GM18858 (cell line): ENCODE measurements around the gene PSMF1.
"Not testable (repeated sequence)": the region's sequence is repeated elsewhere in the genome, so short reads cannot be mapped to it uniquely, and the experiment has no call there.

ENCODE experiments used
- ATAC-seq: cut with Tn5 transposase; IDR thresholded peaks from one replicate; pipeline ENCODE4 v1.9.1; 2021; ENCODE audit not compliant: unreplicated experiment

Gene PSMF1

DNA sequence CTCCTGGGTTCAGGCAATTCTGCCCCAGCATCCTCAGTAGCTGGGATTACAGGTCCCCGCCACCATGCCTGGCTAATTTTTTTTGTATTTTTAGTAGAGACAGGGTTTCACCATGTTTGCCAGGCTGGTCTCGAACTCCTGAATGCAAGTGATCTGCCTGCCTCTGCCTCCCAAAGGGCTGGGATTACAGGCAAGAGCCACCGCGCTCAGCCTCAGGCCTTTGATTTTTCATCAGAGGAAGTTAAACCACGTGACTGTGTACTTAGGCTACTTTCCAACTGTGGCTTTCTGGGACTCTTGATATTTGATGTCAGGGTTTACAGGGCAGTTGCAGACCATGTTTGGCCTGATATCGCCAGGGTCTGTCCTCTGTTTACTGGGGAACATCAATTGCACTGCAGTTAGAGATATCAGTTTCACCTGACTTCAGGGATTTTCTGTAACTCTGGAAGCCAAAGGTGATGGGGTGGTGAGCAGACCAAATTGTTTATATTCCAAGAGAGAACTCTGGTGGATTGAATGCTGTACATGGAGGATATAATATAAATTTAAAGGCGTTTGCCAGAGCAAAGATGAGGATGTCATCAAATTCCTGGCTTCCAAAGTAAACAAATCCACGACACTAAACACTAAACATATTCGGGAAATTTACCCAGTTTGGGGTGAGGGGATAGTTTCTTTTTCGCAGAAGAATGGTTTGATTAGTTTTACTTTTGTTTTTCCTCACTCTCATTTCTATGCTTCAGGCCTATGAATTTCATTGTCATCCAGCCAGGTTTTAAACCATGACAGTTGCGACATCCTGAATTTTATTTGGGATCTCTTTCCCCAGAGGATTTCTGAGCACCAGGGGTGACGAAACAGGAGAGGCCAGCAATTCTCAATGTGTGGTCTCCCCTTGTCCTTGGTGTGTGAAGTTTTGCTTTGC is 4.2 kb downstream of the PSMF1 start:
- ATAC-seq: no peak

- ATAC-seq: no peak
These were observed 5.3 kb downstream of the PSMF1 start for GRCh38 chr20:1123666-1124065.

DNA sequence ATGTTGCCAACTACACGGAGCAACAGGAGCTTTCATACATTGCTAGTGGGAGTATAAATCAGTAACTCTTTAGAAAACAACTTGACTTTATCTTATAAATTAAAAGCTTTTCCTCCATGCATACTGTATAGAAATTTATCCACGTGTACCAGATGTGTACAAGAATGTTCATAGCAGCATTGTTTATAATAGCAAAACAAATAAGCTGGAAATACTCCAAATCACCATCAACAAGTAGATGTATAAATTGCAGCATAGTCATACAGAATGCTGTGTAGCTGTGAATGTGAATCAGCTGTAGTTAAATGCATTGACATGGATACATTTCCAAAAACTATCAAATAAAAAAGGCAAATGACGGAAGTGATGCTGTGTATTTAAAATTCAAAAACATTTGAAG is 6.0 kb downstream of the PSMF1 start:
- ATAC-seq: no peak

- ATAC-seq: no peak
These were observed 6.9 kb downstream of the PSMF1 start for GRCh38 chr20:1125277-1125676.

DNA sequence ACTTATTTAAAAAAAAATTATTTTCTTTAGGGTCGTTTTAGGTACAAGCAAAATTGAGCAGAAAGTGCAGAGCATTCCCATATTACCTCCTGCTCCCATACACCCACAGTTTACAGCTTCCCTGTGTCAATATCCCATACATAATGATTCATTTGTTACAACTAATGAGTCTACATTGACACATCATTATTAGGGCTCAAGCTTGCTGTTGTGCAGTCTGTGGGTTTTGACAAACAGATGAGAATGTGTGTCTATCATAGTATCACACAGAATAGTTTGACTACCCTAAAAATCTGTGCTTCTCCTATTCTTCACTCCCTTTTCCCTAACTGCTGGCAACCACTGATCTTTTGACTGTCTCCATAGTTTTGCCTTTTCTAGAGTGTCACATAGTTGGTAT is 9.4 kb downstream of the PSMF1 start:
- ATAC-seq: no peak

GRCh38 chr20:1130058-1130694 is 11.8 kb downstream of the PSMF1 start:
- no peak for ATAC-seq

- no peak for ATAC-seq
These were observed 12.4 kb downstream of the PSMF1 start for GRCh38 chr20:1130847-1131246.

- ATAC-seq: no peak
These were observed 13.0 kb downstream of the PSMF1 start for GRCh38 chr20:1131354-1131753.

- ATAC-seq: no peak
These were observed 16.0 kb downstream of the PSMF1 start for GRCh38 chr20:1134355-1134754.

DNA sequence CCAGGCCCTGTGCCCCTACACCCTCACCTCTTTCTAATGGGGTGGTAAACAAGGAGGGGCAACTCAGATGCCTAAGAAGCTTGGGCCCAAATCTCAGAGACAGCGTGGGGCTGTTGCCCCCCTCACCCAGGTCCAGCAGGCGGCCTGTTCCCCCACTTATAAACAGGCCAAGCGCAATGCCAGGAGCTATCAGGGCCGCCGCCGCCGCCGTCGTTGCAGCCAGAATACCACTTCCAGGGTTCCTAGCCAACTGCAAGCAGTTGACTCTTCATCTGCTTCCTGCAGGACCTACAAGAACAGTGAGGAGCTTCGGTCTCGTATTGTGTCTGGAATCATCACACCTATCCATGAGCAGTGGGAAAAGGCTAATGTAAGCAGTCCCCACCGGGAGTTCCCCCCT is 16.4 kb downstream of the PSMF1 start:
- ATAC-seq: no peak

GRCh38 chr20:1137236-1137635 is 18.8 kb downstream of the PSMF1 start:
- ATAC-seq: no peak

GRCh38 chr20:1144401-1145172 is 26.2 kb downstream of the PSMF1 start:
- ATAC-seq: no peak

DNA sequence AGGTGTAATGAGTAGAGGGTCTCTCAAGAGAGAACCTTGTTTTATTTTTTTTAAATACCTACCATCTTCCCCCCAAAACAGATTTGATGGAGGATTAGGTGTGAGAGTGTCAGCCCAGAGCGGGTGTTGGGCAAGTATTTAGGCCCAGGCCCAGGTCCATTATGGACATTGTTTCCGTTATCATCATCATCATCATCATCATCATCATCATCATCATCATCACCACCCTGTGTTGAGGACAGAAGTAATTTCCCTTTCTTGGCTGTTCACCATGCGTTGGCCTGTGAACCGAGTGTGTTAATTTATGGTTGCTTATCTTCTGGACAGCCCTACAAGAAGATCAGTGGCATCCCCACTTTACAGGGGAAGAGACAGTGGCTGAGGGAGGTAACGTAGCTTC is 28.6 kb downstream of the PSMF1 start:
- no peak for ATAC-seq

DNA sequence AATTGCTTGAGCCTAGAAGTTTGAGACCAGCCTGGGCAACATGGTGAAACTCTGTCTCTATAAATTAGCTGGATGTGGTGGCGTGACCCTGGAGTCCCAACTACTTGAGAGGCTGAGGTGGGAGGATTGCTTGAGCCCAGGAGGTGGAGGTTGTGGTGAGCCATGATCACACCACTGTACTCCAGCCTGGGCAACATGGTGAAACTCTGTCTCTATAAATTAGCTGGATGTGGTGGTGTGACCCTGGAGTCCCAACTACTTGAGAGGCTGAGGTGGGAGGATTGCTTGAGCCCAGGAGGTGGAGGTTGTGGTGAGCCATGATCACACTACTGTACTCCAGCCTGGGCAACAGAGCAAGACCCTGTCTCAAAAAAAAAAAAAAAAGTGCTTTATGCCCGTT is 31.4 kb downstream of the PSMF1 start:
- ATAC-seq: not testable (repeated sequence)

DNA sequence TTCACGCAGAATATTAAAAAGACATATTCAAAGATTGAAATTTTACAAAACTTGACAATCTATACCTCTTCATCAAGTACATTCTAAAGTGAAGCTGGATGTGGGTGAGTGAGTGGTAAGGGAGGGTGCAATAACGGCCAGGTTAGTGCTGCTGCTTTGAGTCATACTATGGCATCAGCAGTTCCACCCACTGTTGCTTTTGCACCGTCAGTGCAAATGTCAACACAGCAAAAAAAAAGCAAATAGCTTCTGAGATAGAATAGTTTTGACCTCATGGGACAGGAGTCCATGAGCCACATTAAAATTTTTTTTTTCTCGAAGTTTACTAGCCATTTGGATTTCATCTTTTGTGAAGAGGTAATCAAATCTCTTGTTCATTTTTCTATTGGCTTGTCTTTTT is 31.8 kb downstream of the PSMF1 start:
- ATAC-seq: no peak

GRCh38 chr20:1150968-1151367 is 32.6 kb downstream of the PSMF1 start:
- ATAC-seq: no peak

DNA sequence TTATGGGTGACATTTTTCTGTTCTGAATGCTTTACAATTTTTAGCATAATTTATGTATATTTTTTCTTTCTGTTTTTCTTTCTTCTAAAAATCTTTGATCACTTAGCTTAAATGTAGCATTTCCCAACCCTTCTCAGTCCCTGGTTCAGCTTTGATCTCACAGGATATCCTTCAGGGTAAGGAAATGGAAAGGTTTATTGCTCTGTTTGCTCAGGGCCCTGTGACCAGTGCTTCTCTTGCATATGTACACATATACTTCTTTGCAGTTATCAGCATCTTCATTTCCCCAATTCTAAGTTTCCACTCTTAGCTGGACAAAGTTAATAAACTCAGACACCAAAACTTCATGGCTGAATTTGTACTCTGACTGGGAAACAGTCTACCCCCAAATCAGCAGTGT is 35.8 kb downstream of the PSMF1 start:
- ATAC-seq: no peak

DNA sequence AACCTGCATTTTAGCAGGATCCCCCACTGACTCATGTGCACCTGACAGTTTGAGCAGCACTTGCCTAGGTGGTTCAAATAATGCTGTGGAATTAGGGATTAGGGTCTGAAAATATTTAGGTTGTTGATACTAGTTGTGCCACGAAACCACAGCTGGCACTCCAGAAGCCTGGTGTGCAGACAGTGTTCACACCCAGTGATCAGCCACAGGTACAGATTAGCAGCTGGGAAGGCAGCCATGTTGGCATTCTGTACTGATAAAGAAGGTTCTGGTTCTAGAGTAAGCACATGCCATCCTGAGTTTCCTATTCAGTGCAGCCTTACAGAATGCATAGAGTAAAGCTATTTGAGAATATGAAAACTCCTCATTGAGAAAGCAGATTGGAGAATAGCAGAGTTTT is 36.3 kb downstream of the PSMF1 start:
- ATAC-seq: no peak

DNA sequence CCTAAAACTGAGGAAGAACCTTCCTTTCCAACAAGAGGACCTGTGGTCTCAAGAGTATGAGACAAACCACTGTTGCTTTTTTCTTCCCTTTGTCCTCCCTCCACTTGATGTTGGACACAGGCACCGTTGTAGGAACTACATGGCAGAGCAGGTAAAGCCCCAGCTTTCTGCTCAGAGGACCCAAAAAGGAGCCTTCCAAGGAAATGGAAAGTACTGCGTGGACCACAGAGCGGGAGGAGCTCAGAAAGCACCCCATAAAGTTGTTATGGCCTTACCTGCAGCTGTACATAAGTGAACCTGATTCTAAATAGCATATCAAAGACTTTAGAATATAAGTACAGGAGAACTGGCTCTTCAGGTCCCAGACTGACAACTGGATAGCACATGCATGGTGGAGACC is 36.9 kb downstream of the PSMF1 start:
- no peak for ATAC-seq

- ATAC-seq: no peak
These were observed 42.1 kb downstream of the PSMF1 start for GRCh38 chr20:1160496-1160895.

GRCh38 chr20:1160991-1161390 is 42.6 kb downstream of the PSMF1 start:
- no peak for ATAC-seq

- no peak for ATAC-seq
These were observed 44.7 kb downstream of the PSMF1 start for GRCh38 chr20:1163105-1163504.
